Adrenal gland (tissue), 12 donors: ENCODE measurements around the gene ST3GAL3. TPM values are rescaled to one million over a fixed set of nuclear protein-coding genes. Genes with fewer than 3 reads are reported as not detected.
A peak's percentile ranks its signal among the peaks of the same experiment; 100 is the strongest.

Experiments used
- DNase-seq, 7 donors: peaks; one replicate each; pipeline ENCODE4 v3.0.0-alpha.2; 2019 to 2020
- H3K27ac ChIP-seq, 5 donors: fragments of 200-600 bp; sonication (generic) in 4 of 5; 1 replicate in 3 of 5; 2 replicates in 2 of 5; pipeline versions ENCODE4 v1.5.1 to v1.8.0; 2016 to 2020; ENCODE audit warnings: mild to moderate bottlenecking in 1 of 5
- H3K27me3 ChIP-seq: fragments of 200-600 bp; 2 replicates; pipeline ENCODE4 v1.8.0; 2021
- H3K36me3 ChIP-seq, 2 donors: fragments of 200-600 bp; replicated peaks in 1 of 2; 1 replicate in 1 of 2; 2 replicates in 1 of 2; pipeline versions ENCODE4 v1.5.1 to v1.8.0; 2018 to 2022
- H3K4me1 ChIP-seq, 2 donors: fragments of 200-600 bp; replicated peaks in 1 of 2; 1 replicate in 1 of 2; 2 replicates in 1 of 2; pipeline versions ENCODE4 v1.5.1 to v1.8.0; 2018 to 2021
- H3K4me3 ChIP-seq, 4 donors: fragments of 200-600 bp; sonication (generic) in 3 of 4; one replicate each; pipeline ENCODE4 v1.5.1; 2016 to 2018
- H3K9me3 ChIP-seq, 3 donors: fragments of 200-600 bp; sonication (generic) in 1 of 3; replicated peaks in 1 of 3; 1 replicate in 2 of 3; 2 replicates in 1 of 3; pipeline versions ENCODE4 v1.5.1 to v1.8.0; 2016 to 2021
- POLR2A ChIP-seq, 2 donors: fragments of 450-650 bp; IDR thresholded peaks; one replicate each; pipeline ENCODE4 v1.6.1; 2017; ENCODE audit warnings: antibody characterized with exemption in 2 of 2, mild to moderate bottlenecking in 2 of 2, moderate library complexity in 1 of 2
- WGBS, 4 donors: extraction: QIAGEN DNeasy Blood & Tissue Kit in 2 of 4; methylation state at CpG; one replicate each; pipeline versions ENCODE4 v1.1.5 to v1.1.7; 2013 to 2017; 5-methylcytosine and 5-hydroxymethylcytosine counted together
- intact Hi-C, 2 donors: fragments of 100-400 bp; cut with DNase I; formaldehyde crosslinking; loops; one replicate each; pipeline versions ENCODE4 v1.14.1 to v1.15.0; 2022 to 2023
- polyA plus RNA-seq, 3 donors: library from polyadenylated mRNA; stranded (reverse); fragments of 200-250 nt in 2 of 3; fragments of 350-450 nt in 1 of 3; fragmentation: Illumina TruSeq in 1 of 3; extraction: RNeasy Lipid Tissue Mini Kit (QIAGEN cat#74804) in 1 of 3; gene quantifications; one replicate each; pipeline ENCODE4 v1.2.3, GENCODE V29; 2013 to 2014
- total RNA-seq, 9 donors: library from RNA; depleted of rRNA in 4 of 9; stranded (reverse); fragments of >200 nt in 4 of 9; fragments of 120-200 nt in 1 of 9; fragmentation: NEBNext Ultra II Directional in 1 of 9; extraction: Animal tissue kit (Norgen Biotek cat#: 25700) in 1 of 9; gene quantifications; one replicate each; pipeline versions ENCODE4 v1.1.0 to v1.2.4, GENCODE V29; 2013 to 2023
- TF ChIP-seq, protein P1 (sequence below), 6 experiments: fragments of 450-650 bp in 4 of 6; fragments of 200-600 bp in 2 of 6; sonication (generic) in 1 of 6; IDR thresholded peaks; 1 replicate in 5 of 6; 2 replicates in 1 of 6; pipeline versions ENCODE4 v1.5.1 to v1.8.0; 2016 to 2021; ENCODE audit warnings: antibody characterized with exemption in 6 of 6, mild to moderate bottlenecking in 2 of 6, moderate library complexity in 1 of 6
- donor health status: healthy with polysubstance abuse.
- donor health status: Bipolar disorder and iron deficiency.
- donor health status: DM: yes; HTN: yes; CAD: no.
- donor health status: DM: no; HTN: no; CAD: no.
- donor health status: DM: no; HTN: no; CAD: no.
- donor health status: DM: yes; HTN: yes; CAD: no.

ST3GAL3 gene
- total and polyA plus RNA-seq, 12 donors: 15.6 to 47.5 (median 27.7) TPM

DNA sequence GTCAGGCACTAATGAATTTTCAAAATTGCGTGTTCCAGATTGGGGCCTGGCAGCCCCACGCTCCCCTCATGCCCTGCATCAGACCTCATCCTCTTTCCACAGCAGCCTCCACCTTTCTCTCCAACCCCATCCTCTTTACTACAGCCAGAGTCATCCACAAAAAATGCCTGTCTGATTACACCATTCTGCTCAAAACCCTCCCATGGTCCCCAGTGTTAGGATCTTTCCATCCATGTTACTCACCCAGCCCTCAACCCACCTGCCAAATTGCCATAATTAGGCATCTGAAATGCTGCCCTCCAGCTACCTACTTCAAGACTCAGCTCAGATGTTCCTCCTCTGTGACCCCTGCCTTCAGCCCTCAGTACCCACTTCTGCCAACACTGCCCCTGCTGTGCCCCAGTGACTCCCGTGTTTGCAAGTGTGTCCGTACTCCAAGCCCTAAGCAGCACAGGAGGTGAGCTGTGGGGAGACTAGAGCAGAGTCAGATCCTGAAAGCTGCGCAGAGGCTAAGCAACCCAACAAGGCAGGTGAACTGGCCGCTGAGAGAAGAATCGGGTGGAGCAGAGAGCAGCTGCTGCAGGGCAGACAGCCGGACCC is 225.6 kb downstream of the ST3GAL3 start:
- H3K27ac ChIP-seq: no peak overlapping the region
- TF ChIP-seq POLR2A (IDR thresholded peaks at IDR 0.05): no peak
- TF ChIP-seq, protein P1, sequence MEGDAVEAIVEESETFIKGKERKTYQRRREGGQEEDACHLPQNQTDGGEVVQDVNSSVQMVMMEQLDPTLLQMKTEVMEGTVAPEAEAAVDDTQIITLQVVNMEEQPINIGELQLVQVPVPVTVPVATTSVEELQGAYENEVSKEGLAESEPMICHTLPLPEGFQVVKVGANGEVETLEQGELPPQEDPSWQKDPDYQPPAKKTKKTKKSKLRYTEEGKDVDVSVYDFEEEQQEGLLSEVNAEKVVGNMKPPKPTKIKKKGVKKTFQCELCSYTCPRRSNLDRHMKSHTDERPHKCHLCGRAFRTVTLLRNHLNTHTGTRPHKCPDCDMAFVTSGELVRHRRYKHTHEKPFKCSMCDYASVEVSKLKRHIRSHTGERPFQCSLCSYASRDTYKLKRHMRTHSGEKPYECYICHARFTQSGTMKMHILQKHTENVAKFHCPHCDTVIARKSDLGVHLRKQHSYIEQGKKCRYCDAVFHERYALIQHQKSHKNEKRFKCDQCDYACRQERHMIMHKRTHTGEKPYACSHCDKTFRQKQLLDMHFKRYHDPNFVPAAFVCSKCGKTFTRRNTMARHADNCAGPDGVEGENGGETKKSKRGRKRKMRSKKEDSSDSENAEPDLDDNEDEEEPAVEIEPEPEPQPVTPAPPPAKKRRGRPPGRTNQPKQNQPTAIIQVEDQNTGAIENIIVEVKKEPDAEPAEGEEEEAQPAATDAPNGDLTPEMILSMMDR (IDR thresholded peaks at IDR 0.05): no peak
- H3K4me3 ChIP-seq: peak overlapping the region in 1 of 4 donors; percentile 35
- peaks cover 8 to 15% of the 10 kb centered on the region in 2 donors for H3K4me1 ChIP-seq
- H3K9me3 ChIP-seq: no peaks in the 10 kb centered on the region
- no peaks in the 10 kb centered on the region for H3K36me3 ChIP-seq
- intact Hi-C loops: loop anchor here (5.0 to 10.0 kb wide), 2 partner anchors 398 to 406 kb away; partner anchors contain the start of gene PTPRF (in 1 of the 2)
- DNase-seq: no peak
- WGBS, 4 donors: 31 to 40% (median 33%) methylated on average over 5 to 8 of the region's 8 CpGs
- H3K27me3 ChIP-seq: no peaks in the 10 kb centered on the region

DNA sequence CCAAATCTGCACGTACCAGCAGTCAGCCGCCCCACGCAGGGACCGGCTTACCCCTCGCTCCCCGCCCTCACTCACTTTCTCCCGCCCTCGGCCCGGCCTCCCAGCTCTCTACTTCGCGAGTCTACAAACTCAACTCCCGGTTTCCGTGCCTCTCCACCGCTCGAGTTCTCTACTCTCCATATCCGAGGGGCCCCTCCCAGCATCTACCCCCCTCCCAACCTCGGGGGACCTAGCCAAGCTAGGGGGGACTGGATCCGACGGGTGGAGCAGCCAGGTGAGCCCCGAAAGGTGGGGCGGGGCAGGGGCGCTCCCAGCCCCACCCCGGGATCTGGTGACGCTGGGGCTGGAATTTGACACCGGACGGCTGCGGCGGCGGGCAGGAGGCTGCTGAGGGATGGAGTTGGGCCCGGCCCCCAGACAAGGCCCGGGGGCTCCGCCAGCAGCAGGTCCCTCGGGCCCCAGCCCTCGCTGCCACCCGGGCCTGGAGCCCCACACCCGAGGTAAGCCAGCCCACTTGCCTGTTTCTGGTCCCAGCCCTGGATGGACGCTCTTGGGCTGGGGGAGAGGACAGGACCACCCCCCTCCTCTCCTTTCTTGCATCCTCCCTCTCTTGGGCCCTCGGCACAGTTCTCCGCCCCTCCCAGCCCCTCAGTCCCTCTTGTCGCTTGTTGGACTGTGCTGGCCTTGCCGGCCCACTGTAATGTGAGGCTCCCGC is 226.2 kb downstream of the ST3GAL3 start, which contains the start of gene ARTN:
Gene ARTN, plus strand, starts transcription at position 416 of the 715 bp plus-strand sequence. CDS start 1,856 bp downstream, outside the sequence.
- TF ChIP-seq POLR2A (IDR thresholded peaks at IDR 0.05): no peak
- TF ChIP-seq, protein P1 (IDR thresholded peaks at IDR 0.05): no peak
- peaks cover 8 to 15% of the 10 kb centered on the region in 2 donors for H3K4me1 ChIP-seq
- 2 to 3% (median 3%) methylated on average over 21 to 42 of the region's 42 CpGs for WGBS, 4 donors
- peak within 1 kb of the TSS in 2 of 4 donors; percentile 32 to 35 for H3K4me3 ChIP-seq
- H3K27me3 ChIP-seq: no peaks in the 10 kb centered on the region
- H3K27ac ChIP-seq: no peak within 1 kb of the TSS
- H3K9me3 ChIP-seq: no peaks in the 10 kb centered on the region
- DNase-seq: peak in 2 of 7 donors; percentile 16 to 40
- no peaks in the 10 kb centered on the region for H3K36me3 ChIP-seq
- intact Hi-C loops: loop anchor here (2.0 to 10.0 kb wide), 4 partner anchors 169 to 406 kb away; partner anchors contain the start of gene PTPRF (in 1 of the 2)

DNA sequence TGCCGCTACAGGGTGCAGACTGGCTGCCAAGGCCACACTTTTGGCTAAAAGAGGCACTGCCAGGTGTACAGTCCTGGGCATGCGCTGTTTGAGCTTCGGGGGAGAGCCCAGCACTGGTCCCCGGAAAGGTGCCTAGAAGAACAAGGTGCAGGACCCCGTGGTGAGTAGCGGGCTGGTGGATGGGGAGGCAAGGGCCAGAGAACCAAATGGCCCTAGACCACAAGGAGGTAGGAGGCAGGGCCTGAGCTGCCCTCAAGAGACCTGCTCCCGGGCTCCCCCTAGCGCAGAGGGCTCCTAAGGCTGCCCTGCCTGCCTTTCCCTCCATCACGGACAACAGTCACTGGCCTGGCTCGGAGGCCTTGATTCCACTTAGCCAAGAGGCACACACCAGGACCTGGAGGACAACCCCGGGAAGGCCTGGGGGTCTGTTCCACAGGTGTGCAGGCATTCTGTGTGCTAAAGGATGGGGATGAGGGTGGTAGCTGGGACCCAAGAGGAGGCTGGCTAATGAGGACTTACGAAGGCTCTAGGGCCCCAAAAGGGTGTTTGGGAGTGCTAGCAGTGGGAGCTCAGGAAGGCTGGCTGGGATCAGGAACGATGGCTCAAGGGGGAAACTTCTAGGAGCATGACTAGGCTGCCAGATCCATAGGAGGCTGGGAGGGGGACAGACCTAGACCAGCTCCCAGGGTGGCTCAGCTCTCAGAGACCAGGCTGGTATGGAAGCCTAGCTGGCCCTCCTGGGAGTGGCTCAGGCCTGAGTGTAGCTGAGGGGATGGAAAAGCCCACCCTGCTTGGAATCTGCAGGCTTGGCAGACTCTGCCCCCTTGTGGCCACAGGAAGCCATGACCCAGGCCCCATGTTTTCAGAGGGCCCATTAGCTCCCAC is 227.0 kb downstream of the ST3GAL3 start:
- Histone ChIP-seq H3K9me3 (no peaks in the 10 kb centered on the region), H3K4me3 (peak overlapping the region in 2 of 4 donors; percentile 32 to 35), H3K4me1 (peaks cover 8 to 15% of the 10 kb centered on the region in 2 donors), H3K27ac (no peak overlapping the region), H3K27me3 (no peaks in the 10 kb centered on the region), H3K36me3 (no peaks in the 10 kb centered on the region)
- DNase-seq: peak in 6 of 7 donors; percentile 53 to 81 (median 72)
- intact Hi-C loops: loop anchor here (2.0 to 10.0 kb wide), 4 partner anchors 170 to 407 kb away; partner anchors contain the start of gene PTPRF (in 1 of the 2)
- 14 to 31% (median 27%) methylated on average over 1 to 13 of the region's 13 CpGs for WGBS, 4 donors
- TF ChIP-seq, protein P1 (IDR thresholded peaks at IDR 0.05): peak; percentile 74 to 87 (median 80)
- no peak for TF ChIP-seq POLR2A (IDR thresholded peaks at IDR 0.05)
